K562 (cell line): ENCODE measurements around the gene ESPL1. TPM values are rescaled to one million over a fixed set of nuclear protein-coding genes. Genes with fewer than 3 reads are reported as not detected.

Experiments used
- ATF1 ChIP-seq, 2 experiments: fragments of 450-650 bp in 1 of 2; IDR thresholded peaks; 2 replicates each; pipeline ENCODE4 v1.6.1; 2016; ENCODE audit warnings: missing compliant biosample characterization in 1 of 2, missing genetic modification characterization in 1 of 2
- EGR1 ChIP-seq: fragments of 450-650 bp; conservative IDR thresholded peaks from 2 replicates; pipeline ENCODE4 v1.6.1; 2017; ENCODE audit warnings: mild to moderate bottlenecking
- MBD2 ChIP-seq: sonication (generic); IDR thresholded peaks from 2 replicates; pipeline ENCODE4 v1.6.1; 2016; ENCODE audit warnings: low read depth, borderline replicate concordance
- MTA2 ChIP-seq: fragments of 450-650 bp; IDR thresholded peaks from 2 replicates; pipeline ENCODE4 v1.6.1; 2016; ENCODE audit warnings: low read depth
- PHTF2 ChIP-seq: fragments of 250-450 bp; sonication (Bioruptor Pico); IDR thresholded peaks from 2 replicates; pipeline ENCODE4 v1.5.0; 2021; ENCODE audit warnings: mild to moderate bottlenecking
- TEAD4 ChIP-seq, 2 experiments: sonication (generic) in 1 of 2; formaldehyde crosslinking in 1 of 2; IDR thresholded peaks; 2 replicates each; pipeline versions ENCODE4 v1.6.1 to v1.8.0; 2012 to 2022; ENCODE audit warnings: borderline replicate concordance in 1 of 2, inconsistent platforms in 1 of 2, low read length in 1 of 2, mild to moderate bottlenecking in 1 of 2, missing genetic modification reagents in 1 of 2
- TOE1 ChIP-seq, 2 experiments: fragments of 450-650 bp in 1 of 2; sonication (generic) in 1 of 2; formaldehyde crosslinking in 1 of 2; IDR thresholded peaks; 2 replicates each; pipeline versions ENCODE4 v1.7.1 to v1.8.0; 2016 to 2022; ENCODE audit warnings: borderline replicate concordance in 2 of 2, mild to moderate bottlenecking in 2 of 2, antibody characterized with exemption in 1 of 2, inconsistent platforms in 1 of 2, low read depth in 1 of 2, missing genetic modification reagents in 1 of 2, moderate library complexity in 1 of 2
- ZBTB40 ChIP-seq, 2 experiments: fragments of 450-650 bp in 1 of 2; sonication (generic) in 1 of 2; formaldehyde crosslinking in 1 of 2; IDR thresholded peaks; 2 replicates each; pipeline versions ENCODE4 v1.7.1 to v1.9.0; 2016 to 2022; ENCODE audit warnings: inconsistent platforms in 1 of 2, mild to moderate bottlenecking in 1 of 2, missing genetic modification reagents in 1 of 2
- ZMIZ1 ChIP-seq, 2 experiments: fragments of 150-350 bp in 1 of 2; IDR thresholded peaks; 2 replicates each; pipeline ENCODE4 v1.6.1; 2012 to 2016; ENCODE audit warnings: low read depth in 2 of 2, low read length in 2 of 2, mild to moderate bottlenecking in 1 of 2, moderate library complexity in 1 of 2
- ZNF41 ChIP-seq: fragments of 250-450 bp; sonication (Bioruptor Pico); conservative IDR thresholded peaks from 2 replicates; pipeline ENCODE4 v1.4.0; 2020; ENCODE audit warnings: mild to moderate bottlenecking
- polyA plus RNA-seq, 8 experiments: library from polyadenylated mRNA; depleted of rRNA in 4 of 8; stranded (reverse) in 5 of 8; unstranded in 3 of 8; fragments of >200 nt; fragmentation: Nextera tagmentation in 2 of 8; fragmentation: Illumina TruSeq in 1 of 8; extraction: Ambion mirVana in 2 of 8; extraction: Trizol in 1 of 8; gene quantifications; 2 replicates each; pipeline versions ENCODE4 v1.2.1 to v1.2.3, GENCODE V29; 2011 to 2014; ENCODE audit warnings: inconsistent platforms in 1 of 8, missing spikeins in 1 of 8
- total RNA-seq, 7 experiments: library from RNA; depleted of rRNA in 6 of 7; stranded (reverse); fragments of >200 nt in 6 of 7; fragmentation: Illumina TruSeq in 2 of 7; extraction: Trizol in 2 of 7; gene quantifications; 2 replicates each; pipeline versions ENCODE4 v1.2.1 to v1.2.3, GENCODE V29; 2011 to 2021; ENCODE audit warnings: low replicate concordance in 1 of 7

ESPL1 gene
- total and polyA plus RNA-seq, 9 of the 15 experiments (the other 6 are each of a cell fraction or from before 2014, with no cell fraction given): 1.2 to 55.0 (median 18.7) TPM

GRCh38 chr12:53219292-53219955 is 48.7 kb upstream of the ESPL1 start (continued):
- TF ChIP-seq ZBTB40 (IDR thresholded peaks at IDR 0.05): 0 out of 2 replicates have a peak, but pooled peaks have one; percentile 38
- TF ChIP-seq ZBTB40 (CRISPR knock-in tag; IDR thresholded peaks at IDR 0.05): no peak
- TF ChIP-seq ZMIZ1 (IDR thresholded peaks at IDR 0.05; ENCODE audit: low read depth in 2 of 2, low read length in 2 of 2): no peak
- no peak for TF ChIP-seq ZNF41
- TF ChIP-seq MTA2: 0 out of 2 replicates have a peak, but pooled peaks have one; percentile 17
- peak; percentile 34; the same call in 1 of the 2 replicates for TF ChIP-seq TOE1 (IDR thresholded peaks at IDR 0.05; ENCODE audit: borderline replicate concordance)
- no peak for TF ChIP-seq TOE1 (CRISPR knock-in tag; IDR thresholded peaks at IDR 0.05; ENCODE audit: borderline replicate concordance, low read depth)
- TF ChIP-seq MBD2: no peak
- TF ChIP-seq TEAD4 (IDR thresholded peaks at IDR 0.05; ENCODE audit: low read length): 0 out of 2 replicates have a peak, but pooled peaks have one; percentile 2
- no peak for TF ChIP-seq TEAD4 (CRISPR knock-in tag; IDR thresholded peaks at IDR 0.05; ENCODE audit: borderline replicate concordance)
- peak; percentile 95 for TF ChIP-seq EGR1
- TF ChIP-seq PHTF2 (CRISPR knock-in tag): no peak
- TF ChIP-seq ATF1 (CRISPR knock-in tag; IDR thresholded peaks at IDR 0.05): no peak
- peak; percentile 33; the same call in 1 of the 2 replicates for TF ChIP-seq ATF1 (tag; IDR thresholded peaks at IDR 0.05)
